HepG2 (cell line): ENCODE data around the gene DOCK4. TPM values are rescaled to one million over a fixed set of nuclear protein-coding genes. Genes with fewer than 3 reads are reported as not detected.

Experiments
- ASH2L ChIP-seq: fragments of 300-600, 200-600 bp; sonication (generic); IDR thresholded peaks from 2 replicates; pipeline ENCODE4 v1.7.0; 2017; ENCODE audit warnings: low read depth, mild to moderate bottlenecking, moderate library complexity, mixed read lengths, low read length; ENCODE audit not compliant: insufficient read length
- ERF ChIP-seq: IDR thresholded peaks from 2 replicates; pipeline ENCODE4 v1.6.1; 2018; ENCODE audit warnings: missing biosample characterization, missing genetic modification reagents
- HDAC2 ChIP-seq: sonication (generic); formaldehyde crosslinking; IDR thresholded peaks from 2 replicates; pipeline ENCODE4 v1.4.0; 2020; ENCODE audit warnings: missing genetic modification reagents
- NFE2L2 ChIP-seq: fragments of 150-350 bp; IDR thresholded peaks from 2 replicates; pipeline ENCODE4 v1.6.1; 2014; ENCODE audit warnings: low read length
- NRL ChIP-seq: sonication (generic); formaldehyde crosslinking; IDR thresholded peaks from 2 replicates; pipeline ENCODE4 v1.5.0; 2020; ENCODE audit warnings: missing genetic modification reagents, mild to moderate bottlenecking, moderate library complexity, borderline replicate concordance
- RAD21 ChIP-seq: fragments of 450-650 bp; formaldehyde crosslinking; IDR thresholded peaks from 2 replicates; pipeline ENCODE4 v1.5.0; 2020; ENCODE audit warnings: mild to moderate bottlenecking
- RXRB ChIP-seq: IDR thresholded peaks from 2 replicates; pipeline ENCODE4 v1.6.1; 2016; ENCODE audit warnings: borderline replicate concordance, missing genetic modification reagents, missing compliant biosample characterization
- YEATS2 ChIP-seq: sonication (generic); formaldehyde crosslinking; IDR thresholded peaks from 2 replicates; pipeline ENCODE4 v1.4.0; 2020; ENCODE audit warnings: missing genetic modification reagents, borderline replicate concordance
- ZNF136 ChIP-seq: sonication (generic); formaldehyde crosslinking; IDR thresholded peaks from 2 replicates; pipeline ENCODE4 v1.8.1; 2022; ENCODE audit warnings: low read depth, mild to moderate bottlenecking, moderate library complexity, missing genetic modification reagents
- polyA plus RNA-seq, 8 experiments: library from polyadenylated mRNA; depleted of rRNA in 3 of 8; stranded (reverse) in 7 of 8; unstranded in 1 of 8; fragments of >200 nt; fragmentation: Illumina TruSeq in 4 of 8; extraction: Trizol in 4 of 8; gene quantifications; 2 replicates each; pipeline versions ENCODE4 v1.2.1 to v1.2.3, GENCODE V29; 2011 to 2016; ENCODE audit warnings: low read depth in 4 of 8, missing spikeins in 1 of 8, mixed read lengths in 1 of 8; ENCODE audit not compliant: insufficient read depth in 1 of 8
- total RNA-seq, 5 experiments: library from RNA; depleted of rRNA; stranded (reverse); fragments of >200 nt; fragmentation: Illumina TruSeq; extraction: Trizol; gene quantifications; 2 replicates each; pipeline ENCODE4 v1.2.3, GENCODE V29; 2016; ENCODE audit warnings: low read depth in 1 of 5
- TF ChIP-seq, protein P1 (sequence below): sonication (generic); formaldehyde crosslinking; IDR thresholded peaks from 2 replicates; pipeline ENCODE4 v1.4.0; 2020; ENCODE audit warnings: missing genetic modification reagents
- TF ChIP-seq, protein P2 (sequence below): sonication (generic); formaldehyde crosslinking; IDR thresholded peaks from 2 replicates; pipeline ENCODE4 v1.4.0; 2020; ENCODE audit warnings: missing genetic modification reagents; ENCODE audit errors: not compliant biosample characterization
- TF ChIP-seq, protein P3 (sequence below): sonication (generic); formaldehyde crosslinking; conservative IDR thresholded peaks from 2 replicates; pipeline ENCODE4 v1.5.0; 2020; ENCODE audit warnings: missing genetic modification reagents
- TF ChIP-seq, protein P4 (sequence below), 2 experiments: fragments of 450-650 bp in 1 of 2; sonication (generic) in 1 of 2; formaldehyde crosslinking in 1 of 2; IDR thresholded peaks; 2 replicates each; pipeline versions ENCODE4 v1.6.1 to v1.8.0; 2016 to 2022; ENCODE audit warnings: antibody characterized with exemption in 1 of 2, mild to moderate bottlenecking in 1 of 2, missing genetic modification reagents in 1 of 2

Gene DOCK4
- total and polyA plus RNA-seq, 2 of the 13 experiments (the other 11 are each of a cell fraction or from before 2014, with no cell fraction given): 13.5 to 17.4 TPM

DNA sequence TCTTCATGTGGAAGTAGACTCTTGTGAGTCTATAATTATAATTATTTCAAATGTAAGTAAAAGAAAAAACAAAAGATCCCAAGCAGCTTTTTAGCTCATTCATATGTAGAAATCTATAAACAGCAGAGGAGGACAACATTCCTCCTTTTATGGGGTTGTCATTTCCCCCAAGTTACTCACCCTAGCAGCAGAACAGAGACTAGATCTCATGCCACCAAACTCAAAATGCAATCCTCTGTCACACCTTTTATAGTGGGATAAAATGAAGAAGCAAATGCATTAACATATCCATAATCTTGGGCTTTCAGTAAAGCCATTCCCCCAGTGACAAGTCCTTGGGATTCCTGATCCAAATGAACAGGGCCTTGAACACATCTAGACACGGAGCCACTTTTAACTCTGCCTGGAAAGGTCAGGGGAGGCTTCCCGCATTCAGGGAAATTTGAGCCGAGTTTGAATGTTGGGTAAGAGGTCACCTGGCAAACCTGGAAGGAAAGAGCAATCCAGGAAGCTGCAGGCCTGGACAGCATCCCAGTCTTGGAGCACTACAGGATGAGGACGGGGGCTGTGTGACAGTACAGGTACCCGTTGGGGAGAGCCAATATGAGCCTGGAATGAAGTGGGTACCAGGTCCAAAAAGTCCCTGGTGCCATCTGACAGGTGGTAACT, 76.4 kb downstream of the DOCK4 start (continued):
- TF ChIP-seq RAD21 (CRISPR knock-in tag): no peak
- TF ChIP-seq YEATS2: no peak
- TF ChIP-seq, protein P1, sequence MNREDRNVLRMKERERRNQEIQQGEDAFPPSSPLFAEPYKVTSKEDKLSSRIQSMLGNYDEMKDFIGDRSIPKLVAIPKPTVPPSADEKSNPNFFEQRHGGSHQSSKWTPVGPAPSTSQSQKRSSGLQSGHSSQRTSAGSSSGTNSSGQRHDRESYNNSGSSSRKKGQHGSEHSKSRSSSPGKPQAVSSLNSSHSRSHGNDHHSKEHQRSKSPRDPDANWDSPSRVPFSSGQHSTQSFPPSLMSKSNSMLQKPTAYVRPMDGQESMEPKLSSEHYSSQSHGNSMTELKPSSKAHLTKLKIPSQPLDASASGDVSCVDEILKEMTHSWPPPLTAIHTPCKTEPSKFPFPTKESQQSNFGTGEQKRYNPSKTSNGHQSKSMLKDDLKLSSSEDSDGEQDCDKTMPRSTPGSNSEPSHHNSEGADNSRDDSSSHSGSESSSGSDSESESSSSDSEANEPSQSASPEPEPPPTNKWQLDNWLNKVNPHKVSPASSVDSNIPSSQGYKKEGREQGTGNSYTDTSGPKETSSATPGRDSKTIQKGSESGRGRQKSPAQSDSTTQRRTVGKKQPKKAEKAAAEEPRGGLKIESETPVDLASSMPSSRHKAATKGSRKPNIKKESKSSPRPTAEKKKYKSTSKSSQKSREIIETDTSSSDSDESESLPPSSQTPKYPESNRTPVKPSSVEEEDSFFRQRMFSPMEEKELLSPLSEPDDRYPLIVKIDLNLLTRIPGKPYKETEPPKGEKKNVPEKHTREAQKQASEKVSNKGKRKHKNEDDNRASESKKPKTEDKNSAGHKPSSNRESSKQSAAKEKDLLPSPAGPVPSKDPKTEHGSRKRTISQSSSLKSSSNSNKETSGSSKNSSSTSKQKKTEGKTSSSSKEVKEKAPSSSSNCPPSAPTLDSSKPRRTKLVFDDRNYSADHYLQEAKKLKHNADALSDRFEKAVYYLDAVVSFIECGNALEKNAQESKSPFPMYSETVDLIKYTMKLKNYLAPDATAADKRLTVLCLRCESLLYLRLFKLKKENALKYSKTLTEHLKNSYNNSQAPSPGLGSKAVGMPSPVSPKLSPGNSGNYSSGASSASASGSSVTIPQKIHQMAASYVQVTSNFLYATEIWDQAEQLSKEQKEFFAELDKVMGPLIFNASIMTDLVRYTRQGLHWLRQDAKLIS (CRISPR knock-in tag): no peak
- no peak for TF ChIP-seq ERF
- no peak for TF ChIP-seq NRL
- TF ChIP-seq NFE2L2: no peak
- TF ChIP-seq, protein P2, sequence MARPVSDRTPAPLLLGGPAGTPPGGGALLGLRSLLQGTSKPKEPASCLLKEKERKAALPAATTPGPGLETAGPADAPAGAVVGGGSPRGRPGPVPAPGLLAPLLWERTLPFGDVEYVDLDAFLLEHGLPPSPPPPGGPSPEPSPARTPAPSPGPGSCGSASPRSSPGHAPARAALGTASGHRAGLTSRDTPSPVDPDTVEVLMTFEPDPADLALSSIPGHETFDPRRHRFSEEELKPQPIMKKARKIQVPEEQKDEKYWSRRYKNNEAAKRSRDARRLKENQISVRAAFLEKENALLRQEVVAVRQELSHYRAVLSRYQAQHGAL (CRISPR knock-in tag): no peak
- no peak for TF ChIP-seq ASH2L
- peak; percentile 62; the same call in 1 of the 2 replicates for TF ChIP-seq HDAC2 (CRISPR knock-in tag)
- TF ChIP-seq ZNF136 (CRISPR knock-in tag): no peak
- TF ChIP-seq, protein P3, sequence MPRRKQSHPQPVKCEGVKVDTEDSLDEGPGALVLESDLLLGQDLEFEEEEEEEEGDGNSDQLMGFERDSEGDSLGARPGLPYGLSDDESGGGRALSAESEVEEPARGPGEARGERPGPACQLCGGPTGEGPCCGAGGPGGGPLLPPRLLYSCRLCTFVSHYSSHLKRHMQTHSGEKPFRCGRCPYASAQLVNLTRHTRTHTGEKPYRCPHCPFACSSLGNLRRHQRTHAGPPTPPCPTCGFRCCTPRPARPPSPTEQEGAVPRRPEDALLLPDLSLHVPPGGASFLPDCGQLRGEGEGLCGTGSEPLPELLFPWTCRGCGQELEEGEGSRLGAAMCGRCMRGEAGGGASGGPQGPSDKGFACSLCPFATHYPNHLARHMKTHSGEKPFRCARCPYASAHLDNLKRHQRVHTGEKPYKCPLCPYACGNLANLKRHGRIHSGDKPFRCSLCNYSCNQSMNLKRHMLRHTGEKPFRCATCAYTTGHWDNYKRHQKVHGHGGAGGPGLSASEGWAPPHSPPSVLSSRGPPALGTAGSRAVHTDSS: no peak
- TF ChIP-seq, protein P4, sequence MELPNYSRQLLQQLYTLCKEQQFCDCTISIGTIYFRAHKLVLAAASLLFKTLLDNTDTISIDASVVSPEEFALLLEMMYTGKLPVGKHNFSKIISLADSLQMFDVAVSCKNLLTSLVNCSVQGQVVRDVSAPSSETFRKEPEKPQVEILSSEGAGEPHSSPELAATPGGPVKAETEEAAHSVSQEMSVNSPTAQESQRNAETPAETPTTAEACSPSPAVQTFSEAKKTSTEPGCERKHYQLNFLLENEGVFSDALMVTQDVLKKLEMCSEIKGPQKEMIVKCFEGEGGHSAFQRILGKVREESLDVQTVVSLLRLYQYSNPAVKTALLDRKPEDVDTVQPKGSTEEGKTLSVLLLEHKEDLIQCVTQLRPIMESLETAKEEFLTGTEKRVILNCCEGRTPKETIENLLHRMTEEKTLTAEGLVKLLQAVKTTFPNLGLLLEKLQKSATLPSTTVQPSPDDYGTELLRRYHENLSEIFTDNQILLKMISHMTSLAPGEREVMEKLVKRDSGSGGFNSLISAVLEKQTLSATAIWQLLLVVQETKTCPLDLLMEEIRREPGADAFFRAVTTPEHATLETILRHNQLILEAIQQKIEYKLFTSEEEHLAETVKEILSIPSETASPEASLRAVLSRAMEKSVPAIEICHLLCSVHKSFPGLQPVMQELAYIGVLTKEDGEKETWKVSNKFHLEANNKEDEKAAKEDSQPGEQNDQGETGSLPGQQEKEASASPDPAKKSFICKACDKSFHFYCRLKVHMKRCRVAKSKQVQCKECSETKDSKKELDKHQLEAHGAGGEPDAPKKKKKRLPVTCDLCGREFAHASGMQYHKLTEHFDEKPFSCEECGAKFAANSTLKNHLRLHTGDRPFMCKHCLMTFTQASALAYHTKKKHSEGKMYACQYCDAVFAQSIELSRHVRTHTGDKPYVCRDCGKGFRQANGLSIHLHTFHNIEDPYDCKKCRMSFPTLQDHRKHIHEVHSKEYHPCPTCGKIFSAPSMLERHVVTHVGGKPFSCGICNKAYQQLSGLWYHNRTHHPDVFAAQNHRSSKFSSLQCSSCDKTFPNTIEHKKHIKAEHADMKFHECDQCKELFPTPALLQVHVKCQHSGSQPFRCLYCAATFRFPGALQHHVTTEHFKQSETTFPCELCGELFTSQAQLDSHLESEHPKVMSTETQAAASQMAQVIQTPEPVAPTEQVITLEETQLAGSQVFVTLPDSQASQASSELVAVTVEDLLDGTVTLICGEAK (IDR thresholded peaks at IDR 0.05): no peak
- TF ChIP-seq, protein P4 (CRISPR knock-in tag; IDR thresholded peaks at IDR 0.05): no peak
- peak; percentile 88 for TF ChIP-seq RXRB (CRISPR knock-in tag)
